NOMO-1 treated with DMSO at 0.1 percent for 48 hours (cell line): Measurements from ENCODE around the gene PPM1E.

ENCODE experiments used
- DNase-seq: peaks from one replicate; lab custom pipeline; 2025; ENCODE audit not compliant: unreplicated experiment; lab: John Stamatoyannopoulos, UW

The PPM1E gene

GRCh38 chr17:58993311-58993710 is 237.7 kb downstream of the PPM1E start:
- no peak for DNase-seq

- DNase-seq = no peak
Observed at GRCh38 chr17:58995247-58995940, 239.7 kb downstream of the PPM1E start.

GRCh38 chr17:58996968-58997367 is 241.3 kb downstream of the PPM1E start:
- DNase-seq = peak; percentile 84

GRCh38 chr17:58997756-58998553 is 242.3 kb downstream of the PPM1E start:
- no peak for DNase-seq

- no peak for DNase-seq
Observed at GRCh38 chr17:58998871-58999270, 243.2 kb downstream of the PPM1E start.

GRCh38 chr17:58999500-58999899 is 243.8 kb downstream of the PPM1E start:
- DNase-seq = no peak

- no peak for DNase-seq
Observed at GRCh38 chr17:59000022-59000421, 244.4 kb downstream of the PPM1E start.

GRCh38 chr17:59001158-59001814 is 245.6 kb downstream of the PPM1E start:
- peak; percentile 95 for DNase-seq

GRCh38 chr17:59002126-59002525 is 246.5 kb downstream of the PPM1E start:
- DNase-seq = no peak

- DNase-seq = no peak
Observed at GRCh38 chr17:59002848-59003247, 247.2 kb downstream of the PPM1E start.

- DNase-seq = no peak
Observed at GRCh38 chr17:59003860-59004259, 248.2 kb downstream of the PPM1E start.

GRCh38 chr17:59004338-59005111 is 248.9 kb downstream of the PPM1E start:
- peak; percentile 62 for DNase-seq

- DNase-seq = no peak
Observed at GRCh38 chr17:59007995-59008394, 252.3 kb downstream of the PPM1E start.

- no peak for DNase-seq
Observed at GRCh38 chr17:59008737-59009136, 253.1 kb downstream of the PPM1E start.

GRCh38 chr17:59010026-59010425 is 254.4 kb downstream of the PPM1E start:
- no peak for DNase-seq

GRCh38 chr17:59011975-59012374 is 256.3 kb downstream of the PPM1E start:
- no peak for DNase-seq

- DNase-seq = no peak
Observed at GRCh38 chr17:59018019-59018418, 262.4 kb downstream of the PPM1E start.

GRCh38 chr17:59024916-59025315 is 269.3 kb downstream of the PPM1E start:
- DNase-seq = no peak

- DNase-seq = peak; percentile 1
Observed at GRCh38 chr17:59026176-59026939, 270.7 kb downstream of the PPM1E start.

- peak; percentile 27 for DNase-seq
Observed at GRCh38 chr17:59027750-59028149, 272.1 kb downstream of the PPM1E start.
